ENCODE data around the gene SBF2. TPM values are rescaled to one million over a fixed set of nuclear protein-coding genes. Genes with fewer than 3 reads are reported as not detected.

SBF2 gene
- total and polyA plus RNA-seq, 2 of the 13 experiments (the other 11 are each of a cell fraction or from before 2014, with no cell fraction given), result 24.0 to 45.8 TPM

- Histone ChIP-seq H3K36me3 (replicated peaks in 1 of 2; ENCODE audit: control insufficient read depth in 1 of 2, insufficient read depth in 2 of 2, low read length in 2 of 2) (peaks cover 16 to 32% of the 10 kb centered on the region in 2 experiments; a peak in 4 of 5 replicates), H3K9ac (ENCODE audit: insufficient read depth, low read depth, low read length) (no peak overlapping the region), H2AFZ (ENCODE audit: low read length) (no peak overlapping the region), H3K27me3 (ENCODE audit: control insufficient read depth in 1 of 2, insufficient read depth in 2 of 2, low read length in 2 of 2) (no peaks in the 10 kb centered on the region), H3K79me2 (ENCODE audit: insufficient read depth, low read length) (no peaks in the 10 kb centered on the region), H3K4me2 (ENCODE audit: low read depth, low read length) (no peak overlapping the region), H3K4me3 (replicated peaks in 1 of 3; ENCODE audit: insufficient read depth in 1 of 3, low read depth in 2 of 3, low read length in 3 of 3) (no peak overlapping the region), H3K9me3 (ENCODE audit: low read length) (no peaks in the 10 kb centered on the region), H3K27ac (ENCODE audit: extremely low read length, insufficient read depth, low read length) (no peak overlapping the region), H4K20me1 (ENCODE audit: insufficient read depth, low read length) (no peaks in the 10 kb centered on the region), H3K4me1 (ENCODE audit: insufficient read depth, low read length) (no peaks in the 10 kb centered on the region)
- ChIA-PET CTCF (ENCODE audit: low intra/inter-chr PET ratio, low total read pairs) (no interaction called here), POLR2A (no interaction called here)
- no peak for FAIRE-seq
- in situ Hi-C loops (cut with HindIII; ENCODE audit: extremely low pct_ligation_motif_present, low pct_unique_long_range_greater_than_20kb) (no loop called here), intact Hi-C loops (cut with micrococcal nuclease; ENCODE audit: unreplicated experiment) (no loop called here)
- no peak for DNase-seq (ENCODE audit: low spot score)
- ATAC-seq, result no peak
- WGBS (ENCODE audit: low lambda C conversion rate), result 93% methylated on average over 3 of the region's 3 CpGs
- no TSS peak for BruUV-seq (replicated peaks)
- TF ChIP-seq MIER3 (CRISPR knock-in tag; IDR thresholded peaks at IDR 0.05; ENCODE audit: borderline replicate concordance), result no peak
- TF ChIP-seq CENPBD1 (CRISPR knock-in tag; IDR thresholded peaks at IDR 0.05; ENCODE audit: borderline replicate concordance, low read depth), result no peak
- TF ChIP-seq ZFP91 (CRISPR knock-in tag; IDR thresholded peaks at IDR 0.05; ENCODE audit: borderline replicate concordance), result no peak
- no peak for TF ChIP-seq CBX5 (CRISPR knock-in tag; IDR thresholded peaks at IDR 0.05; ENCODE audit: borderline replicate concordance)
- TF ChIP-seq ZNF124 (CRISPR knock-in tag; IDR thresholded peaks at IDR 0.05), result no peak
- TF ChIP-seq ATM (IDR thresholded peaks at IDR 0.05; ENCODE audit: borderline replicate concordance), result no peak
- no peak for TF ChIP-seq SKI (IDR thresholded peaks at IDR 0.05; ENCODE audit: partially characterized antibody)
- no peak for TF ChIP-seq ZBTB4 (CRISPR knock-in tag; IDR thresholded peaks at IDR 0.05; ENCODE audit: borderline replicate concordance)
- TF ChIP-seq ZNF337 (CRISPR knock-in tag; IDR thresholded peaks at IDR 0.05; ENCODE audit: borderline replicate concordance, low read depth), result no peak
- no peak for TF ChIP-seq PPARG (CRISPR knock-in tag; conservative IDR thresholded peaks at IDR 0.05)
- TF ChIP-seq KDM1A (CRISPR knock-in tag; IDR thresholded peaks at IDR 0.05), result no peak
- TF ChIP-seq CBX1 (IDR thresholded peaks at IDR 0.05; ENCODE audit: low read depth), result no peak
- TF ChIP-seq ARID4A (CRISPR knock-in tag; IDR thresholded peaks at IDR 0.05; ENCODE audit: borderline replicate concordance), result no peak
- TF ChIP-seq GATAD2A (CRISPR knock-in tag; IDR thresholded peaks at IDR 0.05), result no peak
- no peak for TF ChIP-seq KLF16 (CRISPR knock-in tag; IDR thresholded peaks at IDR 0.05)
- no peak for TF ChIP-seq ZMAT3 (CRISPR knock-in tag; conservative IDR thresholded peaks at IDR 0.05)
Observed at GRCh38 chr11:9790703-9791102, 503.3 kb downstream of the SBF2 start.
